GM23338 (cell line): ENCODE data around the gene NPC1.

Source experiments
- POLR2AphosphoS5 ChIP-seq: IDR thresholded peaks from 2 replicates; pipeline ENCODE4 v1.6.1; 2016; ENCODE audit warnings: antibody characterized with exemption, low read depth
- TF ChIP-seq, protein P1 (sequence below), 2 experiments: fragments of 200-600 bp in 1 of 2; sonication (generic) in 1 of 2; conservative IDR thresholded peaks; 2 replicates each; pipeline versions ENCODE4 v1.5.1 to v1.6.1; 2016 to 2017; ENCODE audit warnings: antibody characterized with exemption in 2 of 2, low read depth in 2 of 2, mild to moderate bottlenecking in 2 of 2, moderate library complexity in 1 of 2

DNA sequence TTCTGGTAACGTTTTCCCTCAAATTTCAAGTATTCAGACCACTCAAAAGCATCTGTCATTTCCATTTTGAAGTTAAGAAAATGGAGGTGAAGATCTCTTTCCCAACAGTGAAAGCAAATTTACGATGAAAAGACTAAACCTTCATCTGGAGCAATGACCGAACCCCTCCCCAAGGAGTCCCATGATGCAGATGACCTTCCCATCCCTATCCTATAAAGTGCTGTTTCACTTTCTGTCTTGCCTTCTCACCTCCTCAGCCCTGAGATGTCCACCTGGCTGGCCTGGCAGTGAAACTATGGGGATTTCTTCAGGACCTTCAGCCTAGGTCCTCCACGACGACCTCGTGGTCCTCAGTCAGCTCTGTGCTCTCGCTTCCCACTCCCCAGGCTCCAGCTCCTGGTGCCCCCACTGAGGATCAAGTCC is 925 bp upstream of the NPC1 start:
- TF ChIP-seq, protein P1, sequence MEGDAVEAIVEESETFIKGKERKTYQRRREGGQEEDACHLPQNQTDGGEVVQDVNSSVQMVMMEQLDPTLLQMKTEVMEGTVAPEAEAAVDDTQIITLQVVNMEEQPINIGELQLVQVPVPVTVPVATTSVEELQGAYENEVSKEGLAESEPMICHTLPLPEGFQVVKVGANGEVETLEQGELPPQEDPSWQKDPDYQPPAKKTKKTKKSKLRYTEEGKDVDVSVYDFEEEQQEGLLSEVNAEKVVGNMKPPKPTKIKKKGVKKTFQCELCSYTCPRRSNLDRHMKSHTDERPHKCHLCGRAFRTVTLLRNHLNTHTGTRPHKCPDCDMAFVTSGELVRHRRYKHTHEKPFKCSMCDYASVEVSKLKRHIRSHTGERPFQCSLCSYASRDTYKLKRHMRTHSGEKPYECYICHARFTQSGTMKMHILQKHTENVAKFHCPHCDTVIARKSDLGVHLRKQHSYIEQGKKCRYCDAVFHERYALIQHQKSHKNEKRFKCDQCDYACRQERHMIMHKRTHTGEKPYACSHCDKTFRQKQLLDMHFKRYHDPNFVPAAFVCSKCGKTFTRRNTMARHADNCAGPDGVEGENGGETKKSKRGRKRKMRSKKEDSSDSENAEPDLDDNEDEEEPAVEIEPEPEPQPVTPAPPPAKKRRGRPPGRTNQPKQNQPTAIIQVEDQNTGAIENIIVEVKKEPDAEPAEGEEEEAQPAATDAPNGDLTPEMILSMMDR (conservative IDR thresholded peaks at IDR 0.05; ENCODE audit: low read depth in 2 of 2) = no peak
- TF ChIP-seq POLR2AphosphoS5 = no peak
